ENCODE results near the gene DNAI4.
"Not testable (repeated sequence)": the region's sequence is repeated elsewhere in the genome, so short reads cannot be mapped to it uniquely, and the experiment has no call there.

Gene DNAI4

GRCh38 chr1:66925944-66926343, 1.3 kb upstream of the DNAI4 start:
- TF ChIP-seq CTCF (conservative IDR thresholded peaks at IDR 0.05) = no peak
- H3K27ac ChIP-seq = peak overlapping the region; percentile 87

GRCh38 chr1:66925558-66925910, 878 bp upstream of the DNAI4 start:
- peak overlapping the region; percentile 87 for H3K27ac ChIP-seq
- no peak for TF ChIP-seq CTCF (conservative IDR thresholded peaks at IDR 0.05)

GRCh38 chr1:66920543-66920942, 4.1 kb downstream of the DNAI4 start:
- TF ChIP-seq CTCF (conservative IDR thresholded peaks at IDR 0.05) = no peak
- no peak overlapping the region for H3K27ac ChIP-seq

GRCh38 chr1:66919828-66920227, 4.8 kb downstream of the DNAI4 start:
- H3K27ac ChIP-seq = no peak overlapping the region
- no peak for TF ChIP-seq CTCF (conservative IDR thresholded peaks at IDR 0.05)

GRCh38 chr1:66919063-66919462, 5.6 kb downstream of the DNAI4 start:
- TF ChIP-seq CTCF (conservative IDR thresholded peaks at IDR 0.05) = no peak
- H3K27ac ChIP-seq = no peak overlapping the region

GRCh38 chr1:66917476-66917875, 7.2 kb downstream of the DNAI4 start:
- H3K27ac ChIP-seq = no peak overlapping the region
- TF ChIP-seq CTCF (conservative IDR thresholded peaks at IDR 0.05) = no peak

GRCh38 chr1:66916320-66916719, 8.3 kb downstream of the DNAI4 start:
- no peak for TF ChIP-seq CTCF (conservative IDR thresholded peaks at IDR 0.05)
- H3K27ac ChIP-seq = no peak overlapping the region

- not testable (repeated sequence) for H3K27ac ChIP-seq
Observed at GRCh38 chr1:66915203-66915602, 9.5 kb downstream of the DNAI4 start.
